ENCODE data around the gene DPP6.

GRCh38 chr7:154736389-154736788 is 684.2 kb downstream of the DPP6 start:
- TF ChIP-seq, protein P1, sequence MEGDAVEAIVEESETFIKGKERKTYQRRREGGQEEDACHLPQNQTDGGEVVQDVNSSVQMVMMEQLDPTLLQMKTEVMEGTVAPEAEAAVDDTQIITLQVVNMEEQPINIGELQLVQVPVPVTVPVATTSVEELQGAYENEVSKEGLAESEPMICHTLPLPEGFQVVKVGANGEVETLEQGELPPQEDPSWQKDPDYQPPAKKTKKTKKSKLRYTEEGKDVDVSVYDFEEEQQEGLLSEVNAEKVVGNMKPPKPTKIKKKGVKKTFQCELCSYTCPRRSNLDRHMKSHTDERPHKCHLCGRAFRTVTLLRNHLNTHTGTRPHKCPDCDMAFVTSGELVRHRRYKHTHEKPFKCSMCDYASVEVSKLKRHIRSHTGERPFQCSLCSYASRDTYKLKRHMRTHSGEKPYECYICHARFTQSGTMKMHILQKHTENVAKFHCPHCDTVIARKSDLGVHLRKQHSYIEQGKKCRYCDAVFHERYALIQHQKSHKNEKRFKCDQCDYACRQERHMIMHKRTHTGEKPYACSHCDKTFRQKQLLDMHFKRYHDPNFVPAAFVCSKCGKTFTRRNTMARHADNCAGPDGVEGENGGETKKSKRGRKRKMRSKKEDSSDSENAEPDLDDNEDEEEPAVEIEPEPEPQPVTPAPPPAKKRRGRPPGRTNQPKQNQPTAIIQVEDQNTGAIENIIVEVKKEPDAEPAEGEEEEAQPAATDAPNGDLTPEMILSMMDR (IDR thresholded peaks at IDR 0.05): no peak
- TF ChIP-seq EZH2 (IDR thresholded peaks at IDR 0.05; ENCODE audit: borderline replicate concordance, insufficient read depth, low read depth, low read length, poor library complexity, severe bottlenecking): no peak

Data from B cell (primary cell).